ENCODE results near the gene SCLT1.

DNA sequence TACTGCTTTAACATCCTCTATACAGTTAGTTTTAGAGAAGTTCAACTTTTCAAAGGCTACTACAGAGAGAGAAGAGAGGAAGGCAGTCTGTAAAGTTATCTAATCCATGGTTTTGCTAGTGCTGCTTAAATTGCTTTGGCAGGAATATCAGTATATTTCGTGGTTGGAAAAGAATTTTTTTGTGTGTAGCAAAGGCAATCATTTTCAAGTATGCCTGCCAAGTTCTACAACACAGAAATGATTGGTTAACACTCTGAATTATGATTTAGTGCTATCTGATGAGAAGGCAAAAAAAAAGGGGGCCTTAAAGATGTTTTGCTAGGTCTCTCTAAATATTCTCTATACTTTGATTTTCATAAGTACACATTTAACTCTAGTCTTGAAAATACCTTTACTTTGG is 150.7 kb downstream of the SCLT1 start:
- TF ChIP-seq, protein P1, sequence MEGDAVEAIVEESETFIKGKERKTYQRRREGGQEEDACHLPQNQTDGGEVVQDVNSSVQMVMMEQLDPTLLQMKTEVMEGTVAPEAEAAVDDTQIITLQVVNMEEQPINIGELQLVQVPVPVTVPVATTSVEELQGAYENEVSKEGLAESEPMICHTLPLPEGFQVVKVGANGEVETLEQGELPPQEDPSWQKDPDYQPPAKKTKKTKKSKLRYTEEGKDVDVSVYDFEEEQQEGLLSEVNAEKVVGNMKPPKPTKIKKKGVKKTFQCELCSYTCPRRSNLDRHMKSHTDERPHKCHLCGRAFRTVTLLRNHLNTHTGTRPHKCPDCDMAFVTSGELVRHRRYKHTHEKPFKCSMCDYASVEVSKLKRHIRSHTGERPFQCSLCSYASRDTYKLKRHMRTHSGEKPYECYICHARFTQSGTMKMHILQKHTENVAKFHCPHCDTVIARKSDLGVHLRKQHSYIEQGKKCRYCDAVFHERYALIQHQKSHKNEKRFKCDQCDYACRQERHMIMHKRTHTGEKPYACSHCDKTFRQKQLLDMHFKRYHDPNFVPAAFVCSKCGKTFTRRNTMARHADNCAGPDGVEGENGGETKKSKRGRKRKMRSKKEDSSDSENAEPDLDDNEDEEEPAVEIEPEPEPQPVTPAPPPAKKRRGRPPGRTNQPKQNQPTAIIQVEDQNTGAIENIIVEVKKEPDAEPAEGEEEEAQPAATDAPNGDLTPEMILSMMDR (conservative IDR thresholded peaks at IDR 0.05; ENCODE audit: low read depth, low read length): no peak
- TF ChIP-seq EZH2 (IDR thresholded peaks at IDR 0.05; ENCODE audit: low read length, unreplicated experiment): no peak
- TF ChIP-seq EZH2phosphoT487 (IDR thresholded peaks at IDR 0.05; ENCODE audit: borderline replicate concordance, low read length): no peak

All from PC-3 (cell line).